Activated CD4-positive, alpha-beta T cell treated with anti-CD3 and anti-CD28 coated beads, Interleukin-2, amount 50 U/mL, for 24 hours (primary cell): ENCODE measurements around the gene MICAL3.

Experiments
- DNase-seq, 2 donors: peaks; one replicate each; pipeline ENCODE4 v3.0.0-alpha.2; 2020; ENCODE audit warnings: low read depth in 1 of 2, low spot score in 1 of 2

Gene MICAL3

GRCh38 chr22:17847360-17848078 lies 176.8 kb downstream of the MICAL3 start:
- no peak for DNase-seq

- DNase-seq: no peak
Measured at GRCh38 chr22:17846326-17846992, 177.9 kb downstream of the MICAL3 start.

- no peak for DNase-seq
Measured at GRCh38 chr22:17845790-17846189, 178.6 kb downstream of the MICAL3 start.

- no peak for DNase-seq
Measured at GRCh38 chr22:17845327-17845726, 179.0 kb downstream of the MICAL3 start.

DNA sequence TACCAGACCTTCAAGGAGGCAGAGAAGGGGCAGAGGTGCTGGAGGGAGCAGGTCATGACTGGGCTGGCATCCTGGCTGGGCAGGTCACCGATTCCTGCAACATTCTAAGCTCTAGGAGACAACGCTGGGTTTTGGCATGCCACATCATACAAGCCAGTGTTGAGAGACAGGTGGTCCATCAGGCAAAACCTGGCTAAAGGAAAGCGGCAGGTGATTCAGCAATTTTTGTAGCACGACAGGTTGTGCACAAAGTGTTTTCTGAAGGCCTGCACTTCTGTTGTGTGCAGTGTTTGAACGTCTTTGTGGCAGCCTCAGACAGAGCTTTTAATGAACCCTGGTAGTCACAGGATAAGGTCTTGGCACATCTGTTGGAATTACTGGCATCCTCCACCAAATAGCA lies 180.2 kb downstream of the MICAL3 start:
- no peak for DNase-seq

GRCh38 chr22:17842386-17842785 lies 182.0 kb downstream of the MICAL3 start:
- no peak for DNase-seq

DNA sequence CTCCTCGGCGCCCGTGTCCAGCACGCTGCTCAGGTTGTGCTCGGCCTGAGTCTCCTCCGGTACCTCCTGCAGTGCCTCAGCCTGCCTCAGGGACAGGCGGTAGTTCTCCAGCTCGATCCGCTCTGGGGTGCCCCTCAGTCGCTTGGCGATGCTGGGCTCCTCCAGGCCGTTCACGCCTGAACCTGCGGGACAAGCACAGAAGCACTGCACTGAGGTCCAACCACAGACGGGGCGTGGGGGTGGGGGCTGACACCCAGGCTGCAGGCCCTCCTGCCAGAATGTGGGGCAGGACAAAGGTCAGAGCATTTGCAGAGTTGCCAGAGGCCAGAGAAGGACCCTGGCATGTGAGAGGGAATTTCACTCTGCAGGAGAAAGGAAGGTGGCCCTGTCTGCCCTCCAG lies 182.5 kb downstream of the MICAL3 start:
- no peak for DNase-seq

DNA sequence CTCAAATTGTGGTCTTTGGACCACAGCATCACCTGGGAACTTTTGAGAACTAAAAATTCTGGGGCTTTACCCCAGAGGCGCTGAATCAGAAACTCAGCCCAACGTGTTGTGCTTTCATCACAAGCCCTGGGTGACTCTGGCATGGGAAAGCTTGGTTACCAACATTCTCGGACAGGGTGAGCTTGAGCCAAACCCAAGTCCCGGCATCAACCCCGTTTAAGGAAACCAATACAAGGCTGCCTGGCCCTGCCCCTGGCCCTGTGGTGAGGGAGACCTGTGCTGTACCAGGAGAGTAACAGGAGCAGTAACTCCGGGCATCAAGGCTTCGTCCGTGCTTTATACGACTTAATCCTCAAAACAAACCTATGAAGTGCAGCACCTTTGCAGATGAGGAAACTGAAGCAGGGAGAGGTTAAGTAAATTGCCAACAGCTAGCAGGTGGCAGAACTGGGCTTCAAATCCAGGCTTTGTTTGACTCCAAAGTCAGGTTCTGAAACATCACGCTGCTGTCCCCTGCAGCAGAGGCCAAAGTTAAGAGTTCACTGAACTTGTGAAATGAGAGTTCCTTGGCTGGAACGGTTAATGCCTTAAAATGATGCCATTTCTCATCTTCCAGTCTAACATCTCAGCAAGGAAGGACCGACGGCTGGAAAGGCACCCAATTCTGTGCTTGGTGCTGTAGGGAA lies 186.0 kb downstream of the MICAL3 start:
- DNase-seq: no peak

- no peak for DNase-seq
Measured at GRCh38 chr22:17836992-17837742, 187.2 kb downstream of the MICAL3 start.

DNA sequence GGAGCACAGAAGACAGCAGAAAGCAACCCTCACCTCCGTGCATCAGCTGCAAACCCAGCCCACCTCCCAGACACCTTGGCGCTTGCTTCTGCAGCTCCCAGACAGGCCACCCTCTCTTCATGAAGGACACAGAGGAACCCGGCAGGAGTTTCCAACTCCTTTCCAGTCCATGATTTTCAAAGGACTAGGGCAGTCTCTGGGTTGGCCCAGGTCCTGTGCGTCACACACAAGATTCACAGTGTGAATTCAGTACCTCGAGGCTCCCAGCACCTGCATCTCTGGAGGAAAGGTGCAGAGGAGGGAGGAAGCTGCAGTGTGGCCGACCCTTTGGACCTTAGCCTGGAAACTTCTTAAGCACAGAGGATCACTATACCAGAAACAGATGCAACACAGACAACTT lies 189.1 kb downstream of the MICAL3 start:
- DNase-seq: no peak

GRCh38 chr22:17833489-17833888 lies 190.9 kb downstream of the MICAL3 start:
- no peak for DNase-seq

- no peak for DNase-seq
Measured at GRCh38 chr22:17832665-17833064, 191.7 kb downstream of the MICAL3 start.

GRCh38 chr22:17831501-17832251 lies 192.7 kb downstream of the MICAL3 start:
- no peak for DNase-seq

DNA sequence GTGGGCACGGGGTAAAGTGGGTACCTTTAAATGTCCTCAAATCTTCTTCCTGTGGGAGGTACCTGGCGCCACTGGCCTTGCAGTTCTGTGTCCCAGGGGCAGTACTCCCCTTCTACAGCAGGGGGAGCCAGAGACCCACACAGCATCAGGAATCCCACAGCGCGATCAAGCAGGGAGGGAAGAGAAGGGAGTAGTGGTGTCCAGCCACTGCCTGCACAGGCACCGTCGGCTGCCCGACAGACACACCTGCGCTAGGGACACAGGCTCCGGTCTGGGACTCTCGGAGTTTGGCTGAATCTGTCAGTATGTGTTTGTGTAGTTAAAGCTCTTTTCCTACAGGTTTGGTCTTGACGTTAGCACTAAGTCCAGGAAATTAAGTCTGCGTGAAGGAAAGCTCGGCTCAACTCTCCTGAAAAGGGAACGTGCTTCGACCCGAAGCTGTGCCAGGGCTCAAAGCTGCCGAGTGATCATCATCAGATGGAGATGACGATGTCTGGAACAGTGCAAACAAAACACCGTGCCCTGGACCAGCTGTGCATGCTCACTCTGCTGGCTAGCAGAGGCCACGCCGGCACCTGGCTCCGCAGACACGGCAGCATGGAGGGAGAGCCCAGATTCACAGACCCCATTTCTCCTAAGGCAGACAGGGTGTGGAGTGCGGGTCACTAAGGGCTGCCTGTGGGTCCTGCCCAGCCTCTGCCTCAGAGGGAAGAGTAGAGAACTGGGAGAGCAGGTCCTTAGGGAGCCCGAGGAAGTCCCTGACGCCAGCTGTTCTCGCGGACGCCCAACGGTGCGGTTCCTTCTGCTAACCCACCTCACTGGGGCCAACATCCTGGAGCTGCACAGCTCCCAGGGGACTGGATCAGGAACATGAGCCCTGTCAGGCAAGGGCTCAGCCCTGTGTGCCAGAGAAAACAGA lies 194.1 kb downstream of the MICAL3 start:
- peak; percentile 73 to 78 for DNase-seq

DNA sequence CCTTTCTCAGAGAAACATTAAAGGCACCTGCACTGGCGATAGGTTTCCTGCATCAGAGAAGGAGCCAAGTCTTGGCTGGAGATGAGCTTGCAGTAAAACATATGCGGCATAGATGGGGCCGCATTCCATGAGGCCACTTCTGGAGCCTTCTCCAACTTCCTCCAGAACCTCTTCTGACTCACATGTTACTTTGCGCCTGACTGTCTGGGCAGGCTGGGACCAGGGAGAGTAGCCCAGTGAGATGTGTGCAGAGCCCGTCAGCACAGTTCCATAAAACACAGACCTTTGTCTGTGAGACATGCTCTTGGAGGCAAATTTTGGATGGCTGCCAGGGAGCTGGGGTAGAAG lies 194.7 kb downstream of the MICAL3 start:
- no peak for DNase-seq

DNA sequence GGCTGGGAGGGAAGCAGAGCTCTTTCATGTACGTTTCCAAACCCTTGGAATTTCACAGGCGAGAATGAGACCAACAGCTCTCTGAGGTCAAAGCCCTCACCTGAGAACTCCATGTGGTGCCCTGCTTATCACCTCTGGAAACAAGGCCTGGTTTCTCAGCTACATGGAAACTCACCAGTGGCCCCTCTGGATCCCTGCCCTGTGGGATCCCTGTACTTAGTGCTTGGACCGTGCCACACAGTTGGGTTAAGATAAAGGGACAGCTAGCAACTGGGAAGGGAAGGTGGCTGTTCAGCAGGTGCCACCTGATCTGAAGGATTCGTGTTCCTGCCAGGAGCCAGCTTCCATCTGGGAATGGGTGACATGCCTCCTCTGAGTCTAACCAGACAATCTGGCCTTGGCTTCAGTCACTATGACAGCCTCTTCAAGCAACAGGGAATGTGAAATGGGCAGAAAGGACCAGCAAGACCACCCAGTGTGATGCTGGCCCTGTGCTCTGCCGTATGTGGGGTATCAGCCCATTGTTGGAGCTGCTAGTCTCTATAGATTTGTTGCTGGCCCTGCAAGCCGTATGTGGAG lies 195.8 kb downstream of the MICAL3 start:
- no peak for DNase-seq

- no peak for DNase-seq
Measured at GRCh38 chr22:17827466-17827865, 196.9 kb downstream of the MICAL3 start.

DNA sequence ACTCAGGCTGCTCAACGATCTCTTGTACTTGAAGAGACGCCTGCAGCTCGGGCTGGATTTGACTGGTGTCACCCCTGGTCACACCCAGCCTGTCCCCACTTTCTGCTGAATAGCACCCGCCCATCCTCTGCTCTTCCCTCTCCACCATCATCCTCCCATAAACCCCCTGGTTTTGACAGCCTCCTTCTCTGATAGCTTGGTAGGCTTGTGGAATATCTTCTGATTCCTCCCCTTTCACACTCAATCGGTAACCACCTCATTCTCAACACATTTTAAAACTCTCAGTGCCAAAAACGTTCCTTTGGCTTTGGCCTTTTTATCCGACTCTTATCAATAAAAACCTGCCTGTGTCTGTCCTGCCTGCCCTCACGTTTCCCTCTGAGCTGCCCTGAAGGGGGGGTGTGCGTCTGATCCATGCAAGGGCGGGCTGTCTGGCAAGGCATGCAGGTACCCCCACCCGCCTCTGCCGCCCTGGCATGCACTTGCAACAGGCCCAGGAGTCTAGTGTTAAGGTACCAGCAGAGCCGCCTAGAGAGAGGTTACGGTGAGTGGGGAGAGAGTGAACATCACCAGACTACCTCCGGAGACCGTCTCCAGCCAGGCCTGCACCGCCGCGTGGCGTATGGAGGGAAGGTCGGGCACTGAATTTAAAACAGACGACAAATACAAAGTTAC lies 198.3 kb downstream of the MICAL3 start:
- no peak for DNase-seq

- no peak for DNase-seq
Measured at GRCh38 chr22:17824457-17824856, 199.9 kb downstream of the MICAL3 start.
